NCI-H82 treated with DMSO at 0.1 percent for 48 hours (cell line): ENCODE data around the gene COL27A1.

Experiments used
- DNase-seq: peaks from one replicate; lab custom pipeline; 2025; ENCODE audit not compliant: unreplicated experiment; lab: John Stamatoyannopoulos, UW

Gene COL27A1

GRCh38 chr9:114348261-114348905 is 193.0 kb downstream of the COL27A1 start:
- DNase-seq, result no peak

- DNase-seq, result peak; percentile 62
These were observed 193.7 kb downstream of the COL27A1 start for GRCh38 chr9:114348906-114349482.

- DNase-seq, result no peak
These were observed 194.6 kb downstream of the COL27A1 start for GRCh38 chr9:114349713-114350480.

GRCh38 chr9:114350636-114351401 is 195.5 kb downstream of the COL27A1 start:
- no peak for DNase-seq

- DNase-seq, result no peak
These were observed 196.6 kb downstream of the COL27A1 start for GRCh38 chr9:114351932-114352331.

GRCh38 chr9:114355821-114356220 is 200.5 kb downstream of the COL27A1 start:
- no peak for DNase-seq

GRCh38 chr9:114356792-114357191 is 201.5 kb downstream of the COL27A1 start:
- no peak for DNase-seq

GRCh38 chr9:114357360-114357759 is 202.0 kb downstream of the COL27A1 start:
- DNase-seq, result no peak

GRCh38 chr9:114357911-114358328 is 202.6 kb downstream of the COL27A1 start:
- DNase-seq, result no peak

- DNase-seq, result no peak
These were observed 204.5 kb downstream of the COL27A1 start for GRCh38 chr9:114359801-114360200.

GRCh38 chr9:114361542-114361941 is 206.2 kb downstream of the COL27A1 start:
- DNase-seq, result no peak
